Astrocyte (in vitro differentiated cells and primary cell): ENCODE measurements around the gene SESN3. TPM values are rescaled to one million over a fixed set of nuclear protein-coding genes. Genes with fewer than 3 reads are reported as not detected.

Experiments
- DNase-seq: peaks from one replicate; pipeline ENCODE4 v3.0.0-alpha.2; 2010; ENCODE audit warnings: low read depth
- FAIRE-seq: peaks from 2 replicates; lab custom pipeline; 2011; peaks lifted over from hg19 to GRCh38; lab: Jason Lieb, UNC
- H2AFZ ChIP-seq: 2 replicates; pipeline ENCODE4 v1.6.0; 2012; ENCODE audit warnings: low read depth, low read length, inconsistent platforms
- H3K27ac ChIP-seq: 2 replicates; pipeline ENCODE4 v1.5.1; 2011; ENCODE audit warnings: low read depth, low read length, inconsistent platforms
- H3K27me3 ChIP-seq: 2 replicates; pipeline ENCODE4 v1.6.0; 2011; ENCODE audit warnings: low read length, inconsistent platforms; ENCODE audit not compliant: insufficient read depth
- H3K36me3 ChIP-seq: 2 replicates; pipeline ENCODE4 v1.5.1; 2011; ENCODE audit warnings: low read length, inconsistent platforms; ENCODE audit not compliant: insufficient read depth
- H3K4me1 ChIP-seq: 2 replicates; pipeline ENCODE4 v1.5.1; 2011; ENCODE audit warnings: low read length, inconsistent platforms; ENCODE audit not compliant: insufficient read depth
- H3K4me2 ChIP-seq: 2 replicates; pipeline ENCODE4 v1.6.0; 2012; ENCODE audit warnings: low read length, inconsistent platforms
- H3K4me3 ChIP-seq: 2 replicates; pipeline ENCODE4 v1.5.1; 2011; ENCODE audit warnings: low read depth, mild to moderate bottlenecking, low read length, inconsistent platforms; ENCODE audit not compliant: insufficient read depth
- H3K79me2 ChIP-seq: 2 replicates; pipeline ENCODE4 v1.6.0; 2012; ENCODE audit warnings: mild to moderate bottlenecking, low read length, inconsistent platforms; ENCODE audit not compliant: insufficient read depth
- H3K9ac ChIP-seq: 2 replicates; pipeline ENCODE4 v1.6.0; 2012; ENCODE audit warnings: mild to moderate bottlenecking, low read length, inconsistent platforms
- H3K9me3 ChIP-seq: 2 replicates; pipeline ENCODE4 v1.5.1; 2012; ENCODE audit warnings: low read depth, mild to moderate bottlenecking, low read length, inconsistent platforms; ENCODE audit not compliant: insufficient read depth
- H4K20me1 ChIP-seq: 2 replicates; pipeline ENCODE4 v1.6.0; 2012; ENCODE audit warnings: low read length, inconsistent platforms; ENCODE audit not compliant: insufficient read depth
- H3K27ac Mint-ChIP-seq: one replicate; pipeline ENCODE4 v1.8.0; 2021; ENCODE audit warnings: mild to moderate bottlenecking, mixed read lengths; ENCODE audit not compliant: unreplicated experiment
- H3K27me3 Mint-ChIP-seq: one replicate; pipeline ENCODE4 v1.8.0; 2021; ENCODE audit warnings: low read depth, mixed read lengths; ENCODE audit not compliant: unreplicated experiment
- H3K36me3 Mint-ChIP-seq: one replicate; pipeline ENCODE4 v1.8.0; 2021; ENCODE audit warnings: low read depth, mixed read lengths; ENCODE audit not compliant: unreplicated experiment
- H3K4me1 Mint-ChIP-seq: one replicate; pipeline ENCODE4 v1.8.0; 2021; ENCODE audit warnings: low read depth, mixed read lengths; ENCODE audit not compliant: unreplicated experiment
- H3K4me3 Mint-ChIP-seq: one replicate; pipeline ENCODE4 v1.8.0; 2021; ENCODE audit warnings: mild to moderate bottlenecking, moderate library complexity, mixed read lengths; ENCODE audit not compliant: unreplicated experiment
- H3K9me3 Mint-ChIP-seq: one replicate; pipeline ENCODE4 v1.8.0; 2021; ENCODE audit warnings: mild to moderate bottlenecking, mixed read lengths; ENCODE audit not compliant: unreplicated experiment
- EZH2 ChIP-seq: IDR thresholded peaks from 2 replicates; pipeline ENCODE4 v1.6.1; 2012; ENCODE audit warnings: mild to moderate bottlenecking, low read length, inconsistent platforms; ENCODE audit not compliant: insufficient read depth
- total RNA-seq: library from RNA; stranded (reverse); gene quantifications from 2 replicates; pipeline ENCODE4 v1.2.1, GENCODE V29; 2021
- TF ChIP-seq, protein P1 (sequence below): IDR thresholded peaks from 2 replicates; pipeline ENCODE4 v1.5.1; 2011; ENCODE audit warnings: low read depth, mild to moderate bottlenecking, inconsistent platforms, low read length, moderate library complexity; ENCODE audit not compliant: insufficient read depth

SESN3 gene
- total RNA-seq, 1 donor from 2014 or later: 98.1 TPM

DNA sequence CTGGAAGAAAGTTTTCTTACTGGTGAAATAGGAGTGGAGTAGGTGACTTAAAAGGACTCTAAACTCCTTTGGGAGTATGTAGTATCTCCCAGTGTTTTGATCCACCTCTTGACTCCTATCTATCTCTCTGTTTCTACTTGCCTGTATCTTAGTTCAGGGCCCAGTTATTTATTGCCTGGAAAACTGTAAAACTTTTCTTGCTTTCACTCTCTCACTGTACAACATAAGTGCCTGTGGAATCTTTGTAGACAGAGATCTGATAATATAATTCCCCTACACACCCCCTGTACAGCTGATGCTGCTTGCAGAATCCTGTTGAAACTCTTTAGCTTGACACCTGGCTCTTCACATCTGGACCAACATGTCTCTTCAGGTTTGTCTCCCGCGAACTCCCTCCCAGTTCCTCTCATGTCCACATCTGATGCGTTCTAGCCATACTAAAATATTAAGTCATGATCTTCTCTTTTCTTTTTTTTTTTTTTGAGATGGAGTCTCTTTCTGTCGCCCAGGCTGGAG lies 26.5 kb upstream of the SESN3 start:
- no peak for FAIRE-seq
- H3K9me3 ChIP-seq: no peaks in the 10 kb centered on the region
- H3K4me1 Mint-ChIP-seq: peaks cover 30% of the 10 kb centered on the region

GRCh38 chr11:95256321-95256779 lies 25.3 kb upstream of the SESN3 start:
- Histone ChIP-seq H2AFZ (no peak overlapping the region), H4K20me1 (no peaks in the 10 kb centered on the region), H3K36me3 (no peaks in the 10 kb centered on the region), H3K27me3 (peaks cover 6% of the 10 kb centered on the region), H3K79me2 (no peaks in the 10 kb centered on the region), H3K9ac (no peak overlapping the region), H3K27ac (no peak overlapping the region), H3K4me3 (no peak overlapping the region), H3K4me1 (peaks cover 9% of the 10 kb centered on the region), H3K4me2 (no peak overlapping the region), H3K9me3 (no peaks in the 10 kb centered on the region)
- H3K9me3 Mint-ChIP-seq: no peaks in the 10 kb centered on the region
- H3K36me3 Mint-ChIP-seq: no peaks in the 10 kb centered on the region
- FAIRE-seq (no peak), DNase-seq (peak; percentile 23)
- peaks cover 37% of the 10 kb centered on the region for H3K4me1 Mint-ChIP-seq
- H3K4me3 Mint-ChIP-seq: no peak overlapping the region
- H3K27ac Mint-ChIP-seq: no peak overlapping the region
- no peaks in the 10 kb centered on the region for H3K27me3 Mint-ChIP-seq
- no peak for TF ChIP-seq EZH2
- TF ChIP-seq, protein P1, sequence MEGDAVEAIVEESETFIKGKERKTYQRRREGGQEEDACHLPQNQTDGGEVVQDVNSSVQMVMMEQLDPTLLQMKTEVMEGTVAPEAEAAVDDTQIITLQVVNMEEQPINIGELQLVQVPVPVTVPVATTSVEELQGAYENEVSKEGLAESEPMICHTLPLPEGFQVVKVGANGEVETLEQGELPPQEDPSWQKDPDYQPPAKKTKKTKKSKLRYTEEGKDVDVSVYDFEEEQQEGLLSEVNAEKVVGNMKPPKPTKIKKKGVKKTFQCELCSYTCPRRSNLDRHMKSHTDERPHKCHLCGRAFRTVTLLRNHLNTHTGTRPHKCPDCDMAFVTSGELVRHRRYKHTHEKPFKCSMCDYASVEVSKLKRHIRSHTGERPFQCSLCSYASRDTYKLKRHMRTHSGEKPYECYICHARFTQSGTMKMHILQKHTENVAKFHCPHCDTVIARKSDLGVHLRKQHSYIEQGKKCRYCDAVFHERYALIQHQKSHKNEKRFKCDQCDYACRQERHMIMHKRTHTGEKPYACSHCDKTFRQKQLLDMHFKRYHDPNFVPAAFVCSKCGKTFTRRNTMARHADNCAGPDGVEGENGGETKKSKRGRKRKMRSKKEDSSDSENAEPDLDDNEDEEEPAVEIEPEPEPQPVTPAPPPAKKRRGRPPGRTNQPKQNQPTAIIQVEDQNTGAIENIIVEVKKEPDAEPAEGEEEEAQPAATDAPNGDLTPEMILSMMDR: no peak

More for the DNA sequence above, 26.5 kb upstream of the SESN3 start:
- TF ChIP-seq, protein P1: no peak
- TF ChIP-seq EZH2: no peak
- Mint-ChIP-seq H3K4me3 (no peak overlapping the region), H3K36me3 (no peaks in the 10 kb centered on the region), H3K27me3 (no peaks in the 10 kb centered on the region), H3K9me3 (no peaks in the 10 kb centered on the region), H3K27ac (no peak overlapping the region)
- Histone ChIP-seq H3K36me3 (no peaks in the 10 kb centered on the region), H3K79me2 (no peaks in the 10 kb centered on the region), H3K27me3 (peaks cover 6% of the 10 kb centered on the region), H3K4me1 (peaks cover 7% of the 10 kb centered on the region), H3K27ac (no peak overlapping the region), H3K9ac (no peak overlapping the region), H2AFZ (no peak overlapping the region), H4K20me1 (no peaks in the 10 kb centered on the region), H3K4me2 (no peak overlapping the region), H3K4me3 (no peak overlapping the region)
- DNase-seq: no peak
